ENCODE measurements around the gene EPB41L4B.
"Not testable (repeated sequence)": the region's sequence is repeated elsewhere in the genome, so short reads cannot be mapped to it uniquely, and the experiment has no call there.

EPB41L4B gene

DNA sequence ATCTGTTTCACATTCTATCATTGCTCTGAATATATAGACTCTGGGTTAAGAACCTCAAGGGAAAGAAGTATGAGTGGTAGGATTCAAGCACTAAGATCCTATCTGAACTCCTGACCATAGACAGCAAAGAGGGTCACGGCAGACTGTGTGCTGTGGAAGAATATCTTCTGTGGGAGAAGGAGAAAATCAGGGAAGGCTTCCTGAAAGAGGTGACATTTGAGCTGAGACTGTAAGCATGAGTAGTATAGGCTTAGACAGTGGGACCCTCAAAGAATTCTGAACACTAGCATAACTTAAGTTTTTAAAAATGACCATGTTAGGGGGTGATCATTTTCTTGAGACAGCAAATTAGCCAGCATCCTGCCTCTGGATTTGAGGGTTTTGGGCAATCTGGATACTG lies 157.7 kb downstream of the EPB41L4B start:
- no peak for DNase-seq (ENCODE audit: low spot score)

DNA sequence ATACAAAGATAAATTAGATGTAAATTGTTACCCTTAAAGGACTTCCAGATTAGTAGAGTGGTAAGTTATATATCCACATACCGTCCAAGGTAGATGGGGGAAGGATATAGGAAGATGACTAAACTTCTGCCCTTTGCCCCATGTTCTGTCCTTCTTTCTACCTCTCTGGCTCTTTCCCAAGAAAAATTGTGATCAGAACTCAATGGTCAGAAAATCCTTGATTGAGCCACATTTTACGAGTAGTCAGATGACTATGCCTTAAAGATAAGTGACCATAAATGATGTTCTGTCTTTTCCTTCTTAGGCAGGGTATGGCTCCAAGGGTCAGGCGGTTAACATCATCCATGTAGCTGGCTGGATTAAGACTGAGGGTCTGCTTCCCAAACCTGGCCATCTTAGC lies 158.2 kb downstream of the EPB41L4B start:
- no peak for DNase-seq (ENCODE audit: low spot score)

DNA sequence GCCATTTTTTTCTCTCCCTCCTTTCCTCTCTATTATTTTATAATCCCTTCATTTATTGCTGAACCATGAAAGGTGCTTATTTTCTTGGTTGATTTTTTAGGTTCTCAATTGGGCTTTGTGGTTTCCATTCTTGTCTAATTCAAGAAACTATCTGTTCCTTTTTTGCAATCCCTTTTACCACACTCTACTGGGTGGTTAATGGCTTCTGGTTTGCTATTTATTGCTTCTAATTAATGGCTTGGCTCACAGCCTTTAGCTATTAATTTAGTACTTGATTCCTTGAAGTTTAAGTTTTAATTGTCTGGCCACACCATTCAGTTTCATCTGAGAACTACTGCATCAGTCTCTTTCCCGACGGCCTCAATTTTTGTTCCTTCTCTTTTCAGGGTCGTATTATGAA lies 159.4 kb downstream of the EPB41L4B start:
- no peak for DNase-seq (ENCODE audit: low spot score)

DNA sequence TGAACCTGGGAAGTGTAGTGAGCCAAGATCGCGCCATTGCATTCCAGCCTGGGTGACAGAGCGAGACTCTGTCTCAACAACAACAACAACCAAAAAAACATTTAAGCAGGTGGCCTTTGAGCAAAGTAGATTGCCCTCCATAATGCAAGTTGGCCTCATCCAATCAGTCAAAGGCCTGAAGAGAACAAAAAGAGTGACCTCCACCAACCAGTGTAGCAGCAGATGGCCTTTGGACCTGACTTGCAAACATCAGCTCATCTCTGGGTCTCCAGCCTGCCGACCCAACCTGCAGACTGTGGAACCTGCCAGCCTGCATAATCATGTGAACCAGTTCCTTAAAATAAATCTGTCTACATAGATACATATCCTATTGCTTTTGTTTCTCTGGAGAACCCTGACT lies 161.3 kb downstream of the EPB41L4B start:
- DNase-seq (ENCODE audit: low spot score), result no peak

DNA sequence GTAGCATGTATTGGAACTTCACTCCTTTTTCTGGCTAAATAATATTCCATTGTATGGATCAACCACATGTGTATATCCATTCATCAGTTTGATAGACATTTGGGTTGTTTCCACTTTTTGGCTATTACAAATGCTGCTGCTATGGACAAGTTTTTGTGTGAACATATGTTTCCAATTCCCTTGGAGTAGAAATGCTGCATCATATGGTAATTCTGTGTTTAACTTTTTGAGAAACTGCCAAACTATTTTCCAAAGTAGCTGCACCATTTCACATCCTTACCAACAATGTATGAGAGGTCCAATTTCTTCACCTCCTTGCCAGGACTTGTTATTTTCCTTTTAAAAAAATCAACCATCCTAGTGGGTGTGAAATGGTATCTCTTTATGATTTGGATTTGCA lies 162.2 kb downstream of the EPB41L4B start:
- DNase-seq (ENCODE audit: low spot score), result no peak

DNA sequence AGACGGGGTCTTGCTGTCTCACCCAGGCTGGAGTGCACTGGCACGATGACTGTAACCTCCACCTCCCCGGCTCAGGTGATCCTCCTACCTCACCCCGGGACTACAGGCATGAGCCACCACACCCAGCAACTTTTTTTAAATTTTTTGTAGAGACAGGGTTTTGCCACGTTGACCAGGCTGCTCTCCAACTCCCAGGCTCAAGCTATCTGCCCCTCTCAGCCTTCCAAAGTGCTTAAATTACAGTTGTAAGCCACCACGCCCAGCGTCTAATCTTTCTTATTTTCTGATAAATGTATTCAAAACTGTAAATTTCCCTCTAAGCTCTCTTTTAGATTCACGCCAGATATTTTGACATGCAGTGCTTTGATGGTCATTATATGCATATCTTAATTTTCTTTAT lies 164.2 kb downstream of the EPB41L4B start:
- DNase-seq (ENCODE audit: low spot score), result no peak

DNA sequence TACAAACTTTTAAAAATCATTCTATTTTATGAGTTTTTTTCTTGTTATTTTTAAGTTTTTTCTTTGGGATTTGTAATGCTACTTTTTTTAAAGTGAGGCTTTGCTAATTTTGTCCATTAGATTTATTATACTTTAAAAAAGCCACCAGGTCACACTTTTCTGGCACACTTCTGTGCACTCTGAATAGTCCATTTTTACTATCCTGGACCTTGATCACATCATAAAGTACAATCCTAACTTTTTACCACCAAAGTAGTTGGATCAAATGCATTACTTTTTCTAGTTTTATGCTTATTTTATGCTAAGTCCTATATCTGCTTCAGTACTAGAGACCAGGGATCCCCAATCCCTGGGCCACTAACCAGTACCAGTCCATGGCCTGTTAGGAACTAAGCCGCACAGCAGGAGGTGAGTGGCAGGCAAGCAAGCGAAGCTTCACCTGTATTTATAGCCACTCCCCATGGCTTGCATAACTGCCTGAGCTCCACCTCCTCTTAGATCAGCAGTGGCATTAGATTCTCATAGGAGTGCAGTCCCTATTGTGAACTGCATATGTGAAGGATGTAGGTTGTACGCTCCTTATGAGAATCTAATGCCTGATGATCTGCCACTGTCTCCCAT lies 169.8 kb downstream of the EPB41L4B start:
- DNase-seq (ENCODE audit: low spot score), result no peak

DNA sequence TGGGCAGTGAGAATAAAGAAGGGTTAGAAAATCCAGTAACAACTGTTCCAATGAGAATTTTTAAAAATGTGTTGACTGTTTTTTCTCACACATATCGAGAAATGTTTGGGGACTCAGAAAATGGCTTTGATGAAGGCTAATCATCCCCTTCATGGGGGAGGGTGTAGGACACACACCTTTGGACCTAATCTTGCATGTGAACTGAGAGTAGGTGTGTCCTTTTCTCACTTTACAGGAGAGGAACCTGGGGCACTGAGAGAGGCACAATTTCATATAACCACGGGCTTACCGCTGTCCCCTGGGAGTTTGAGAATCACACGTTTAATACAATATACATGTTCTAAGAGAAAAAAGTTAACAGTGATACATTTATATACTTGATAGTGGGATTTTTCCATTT lies 171.1 kb downstream of the EPB41L4B start:
- no peak for DNase-seq (ENCODE audit: low spot score)

DNA sequence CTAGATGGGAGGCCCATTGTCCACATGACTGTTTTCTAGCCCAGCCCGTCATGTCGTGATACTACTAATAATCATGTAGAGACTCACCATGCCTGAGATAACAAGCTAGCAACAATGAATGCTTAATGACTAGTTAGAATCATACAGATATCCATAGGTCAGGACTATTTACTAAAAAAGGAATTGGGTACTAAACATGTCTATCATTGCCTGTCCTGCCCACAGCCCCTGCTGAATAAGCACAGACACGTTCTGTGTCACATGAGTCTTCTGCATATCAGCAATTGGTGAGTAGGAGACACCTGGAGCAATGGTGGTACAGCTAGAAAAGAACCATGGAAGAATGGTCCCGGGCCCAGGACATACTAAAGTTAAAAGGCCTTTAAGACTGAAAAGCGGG lies 171.8 kb downstream of the EPB41L4B start:
- no peak for DNase-seq (ENCODE audit: low spot score)

DNA sequence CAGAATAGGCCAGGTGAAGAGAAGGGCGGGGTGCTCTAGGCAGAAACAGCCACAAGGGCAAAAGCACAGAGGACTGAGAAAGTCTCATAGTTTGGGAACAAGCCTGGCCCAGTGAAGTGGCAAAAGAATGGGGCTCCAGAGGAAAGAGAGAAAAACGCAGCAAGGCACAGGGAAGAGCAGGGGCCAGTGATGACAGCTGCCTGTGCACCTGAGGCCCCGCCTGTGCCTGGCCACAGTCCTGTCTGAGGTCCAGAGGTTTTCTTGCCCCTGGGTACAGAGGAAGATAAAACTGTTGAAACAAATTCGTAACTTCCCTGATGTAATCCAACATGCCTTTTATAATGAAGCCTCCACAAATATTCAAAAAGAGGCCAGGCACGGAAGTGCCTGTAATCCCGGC lies 175.8 kb downstream of the EPB41L4B start:
- DNase-seq (ENCODE audit: low spot score), result no peak

DNA sequence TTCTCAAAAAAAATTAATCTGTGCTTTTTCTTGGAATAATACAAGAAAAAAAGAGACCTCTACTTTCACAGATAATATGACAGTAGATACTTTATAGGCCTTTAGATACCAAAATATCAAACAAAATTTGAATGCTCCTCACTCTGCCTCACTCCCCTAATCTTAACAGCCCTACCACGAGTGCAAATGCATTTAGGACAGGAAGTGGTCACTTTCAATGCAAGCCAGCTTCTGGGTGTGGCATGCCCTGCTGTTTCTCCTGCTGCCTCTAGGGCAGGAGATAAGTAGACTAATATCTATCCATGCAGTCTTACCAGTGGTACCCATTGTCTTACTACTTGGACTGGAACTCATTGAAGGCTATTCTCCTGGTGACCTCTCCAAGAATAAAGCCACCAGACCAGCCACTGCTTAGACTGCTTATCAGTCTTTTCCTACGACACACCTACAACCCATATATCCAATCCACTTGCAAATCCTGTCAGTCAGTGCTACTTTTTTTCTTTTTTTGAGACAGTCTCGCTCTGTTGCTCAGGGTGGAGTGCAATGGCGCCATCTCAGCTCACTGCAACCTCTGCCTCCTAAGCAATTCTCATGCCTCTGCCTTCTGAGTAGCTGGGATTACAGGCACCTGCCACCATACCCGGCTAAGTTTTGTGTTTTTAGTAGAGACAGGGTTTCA lies 176.8 kb downstream of the EPB41L4B start:
- DNase-seq (ENCODE audit: low spot score), result peak; percentile 45

DNA sequence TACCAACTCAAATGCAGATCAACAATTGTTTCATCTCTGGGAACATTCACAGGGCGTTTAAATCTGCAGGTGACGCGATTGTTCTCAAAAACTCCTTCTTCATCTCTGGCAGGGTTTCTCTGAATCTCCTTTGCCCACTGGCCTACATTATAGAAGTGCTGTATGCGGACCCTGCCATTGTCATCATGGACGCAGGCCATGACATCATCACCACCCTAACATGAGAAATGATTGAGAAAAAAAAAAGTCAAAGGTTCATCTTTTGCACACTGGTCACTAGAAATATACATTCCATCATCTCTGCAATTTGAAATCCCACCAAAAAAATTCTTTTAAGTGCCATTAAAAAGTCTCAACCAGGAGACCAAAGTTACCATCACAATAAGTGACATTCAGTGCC lies 179.5 kb downstream of the EPB41L4B start:
- DNase-seq (ENCODE audit: low spot score), result no peak

DNA sequence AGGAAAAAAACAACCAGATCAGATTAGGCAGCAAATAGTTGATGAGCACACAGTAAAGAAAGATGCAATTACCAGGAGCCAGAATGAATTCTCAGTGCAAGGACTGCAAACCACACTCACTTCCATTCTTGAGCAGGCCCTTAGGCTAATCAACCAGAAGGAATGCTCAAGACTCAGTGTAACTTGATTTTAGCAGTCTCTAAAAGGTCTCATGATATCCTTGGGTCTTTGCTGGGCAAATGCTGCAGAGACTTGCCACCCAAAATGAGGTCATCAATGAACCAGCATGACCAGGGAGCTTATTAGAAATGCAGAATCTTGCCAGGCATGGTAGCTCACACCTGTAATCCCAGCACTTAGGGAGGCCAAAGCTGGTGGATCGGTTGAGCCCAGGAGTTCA lies 181.0 kb downstream of the EPB41L4B start:
- DNase-seq (ENCODE audit: low spot score), result no peak

DNA sequence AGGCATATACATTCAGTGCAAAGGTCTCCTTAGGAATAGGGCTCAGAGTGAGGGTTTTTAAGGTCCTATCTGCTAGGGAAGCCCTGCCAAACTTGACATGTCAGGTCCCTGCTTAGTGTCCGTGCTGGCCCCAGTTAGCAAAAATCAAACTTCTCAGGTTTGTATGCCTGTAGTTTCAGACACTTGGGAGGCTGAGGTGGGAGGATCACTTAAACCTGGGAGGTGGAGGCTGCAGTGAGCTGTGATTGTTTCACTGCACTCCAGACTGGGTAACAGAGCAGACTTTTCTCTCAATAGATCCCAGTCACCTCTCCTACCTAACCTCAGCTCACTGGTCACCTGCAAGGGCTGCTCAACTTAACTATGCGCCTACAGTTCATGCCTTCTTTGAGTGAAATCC lies 182.4 kb downstream of the EPB41L4B start:
- DNase-seq (ENCODE audit: low spot score), result no peak

DNA sequence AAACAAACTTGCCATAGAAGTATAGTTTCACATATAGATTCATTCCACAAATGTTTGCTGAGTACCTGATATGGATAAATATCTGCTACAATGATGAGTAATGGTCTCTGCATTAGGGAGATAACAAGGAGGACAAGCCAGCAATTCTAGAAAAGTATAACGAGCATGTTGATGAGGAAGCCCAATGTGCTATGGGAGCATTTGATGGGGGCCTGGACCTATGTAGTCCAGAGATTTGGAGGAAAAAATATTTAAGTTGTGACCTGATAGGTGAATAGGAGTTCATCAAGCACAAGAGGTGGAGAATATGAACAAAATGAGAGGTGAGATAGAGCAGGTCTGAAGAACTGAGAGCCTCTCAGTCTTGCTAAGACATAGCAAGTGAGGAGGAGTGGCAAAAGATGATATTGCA lies 186.7 kb downstream of the EPB41L4B start:
- DNase-seq (ENCODE audit: low spot score), result no peak

DNA sequence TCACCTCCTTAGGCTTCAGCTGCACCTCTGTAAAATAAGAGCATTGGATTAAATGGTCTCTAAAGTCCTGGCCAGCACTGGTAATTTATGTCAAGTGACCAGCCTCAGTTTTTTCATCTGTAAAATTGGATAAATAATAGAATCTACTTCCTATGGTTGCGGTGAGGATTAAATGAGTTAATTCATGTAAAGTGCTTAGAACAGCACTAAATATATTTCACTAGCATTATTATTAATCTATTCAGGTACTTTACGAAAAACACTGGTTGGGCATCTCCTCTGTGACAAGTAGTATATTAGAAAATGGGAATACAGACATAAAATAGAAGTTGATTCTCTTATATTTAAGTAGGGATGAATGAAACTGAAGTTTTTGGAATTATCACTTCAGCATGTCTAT lies 187.3 kb downstream of the EPB41L4B start:
- DNase-seq (ENCODE audit: low spot score), result no peak

DNA sequence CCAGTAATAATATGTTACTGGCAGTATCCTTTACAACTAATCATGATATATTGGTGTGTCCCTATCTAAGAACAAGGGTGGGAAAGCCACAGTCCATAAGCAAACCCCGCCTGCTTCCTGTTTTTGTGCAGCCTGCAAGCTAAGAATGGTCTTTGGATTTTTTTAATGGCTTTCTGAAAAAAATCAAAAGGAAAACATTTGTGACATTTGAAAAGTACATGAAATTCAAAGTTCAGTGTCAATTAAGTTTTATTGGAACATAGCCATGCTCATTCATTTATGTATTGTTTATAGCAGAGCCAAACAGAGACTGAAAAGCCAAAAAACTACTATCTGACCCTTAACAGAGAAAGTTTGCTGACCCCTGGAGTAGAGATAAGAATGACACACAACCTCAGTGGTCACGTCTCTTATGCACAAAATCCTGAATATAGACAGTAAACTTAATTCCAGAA lies 188.3 kb downstream of the EPB41L4B start:
- no peak for DNase-seq (ENCODE audit: low spot score)

DNA sequence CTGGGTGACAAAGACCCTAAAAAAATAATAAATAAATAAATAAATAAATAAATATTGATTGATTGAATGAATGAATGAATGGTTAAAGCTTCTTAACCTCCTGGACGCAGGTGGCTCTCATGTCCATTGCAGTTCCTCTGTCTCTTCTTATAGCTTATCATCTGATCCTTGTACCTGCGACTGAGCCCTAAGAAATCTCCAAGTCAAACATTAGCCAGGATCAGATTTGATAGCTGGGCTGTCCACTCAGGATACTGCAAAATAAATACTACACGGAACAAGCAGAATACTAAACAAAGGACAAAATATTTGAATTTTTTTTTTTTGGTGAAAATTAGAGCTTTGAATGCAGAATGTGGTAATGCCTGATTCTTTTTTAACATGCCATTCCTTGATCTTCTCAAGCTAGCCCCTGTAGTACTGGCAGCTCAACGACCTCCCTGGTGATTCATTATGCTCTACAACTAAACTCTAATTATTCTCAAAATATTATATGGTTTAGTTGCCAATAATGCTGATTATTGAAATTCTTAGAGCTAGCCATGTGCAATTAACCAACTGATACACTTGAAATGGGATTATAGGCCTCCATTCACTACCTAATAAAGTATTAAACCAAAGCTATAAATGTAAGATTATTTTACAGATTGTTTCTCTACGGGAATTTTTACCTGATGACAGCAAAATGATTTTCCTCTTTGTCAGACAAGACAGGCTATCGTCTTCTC lies 191.2 kb downstream of the EPB41L4B start:
- no peak for DNase-seq (ENCODE audit: low spot score)

DNA sequence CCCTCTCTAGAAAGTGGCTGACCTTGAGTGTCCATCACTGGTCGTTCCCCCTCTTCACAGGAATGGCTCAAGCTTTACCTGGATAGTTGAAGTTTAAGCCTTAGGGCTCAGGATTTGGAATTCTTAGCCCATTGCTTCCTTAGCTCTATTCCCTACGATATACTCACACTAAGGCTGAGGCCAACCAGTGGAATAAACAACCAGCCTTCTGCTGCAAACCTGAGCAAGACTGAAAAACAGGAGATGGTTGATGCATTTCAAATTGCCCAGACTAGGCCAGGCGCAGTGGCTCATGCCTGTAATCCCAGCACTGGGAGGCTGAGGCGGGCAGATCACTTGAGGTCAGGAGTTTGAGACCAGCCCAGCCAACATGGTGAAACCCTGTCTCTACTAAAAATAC lies 194.2 kb downstream of the EPB41L4B start:
- not testable (repeated sequence) for DNase-seq (ENCODE audit: low spot score)

DNA sequence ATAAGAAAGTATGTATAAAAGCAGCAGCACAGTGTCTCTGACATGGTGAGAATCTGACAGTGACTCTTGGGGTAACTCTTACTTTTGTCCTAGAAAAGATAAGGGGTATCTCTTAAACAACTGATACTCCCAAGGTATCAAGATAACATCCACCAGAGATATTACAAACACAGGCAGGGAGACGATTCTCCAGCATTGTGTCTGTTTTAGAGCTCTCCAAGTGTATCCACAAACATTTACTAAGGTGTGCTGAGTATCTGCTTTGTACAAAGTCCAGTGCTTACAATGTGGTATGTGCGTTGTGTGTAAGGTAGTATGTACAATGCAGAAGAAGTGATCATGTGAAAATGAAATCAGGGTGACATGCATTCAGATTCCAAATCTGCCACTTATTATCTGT lies 196.7 kb downstream of the EPB41L4B start:
- no peak for DNase-seq (ENCODE audit: low spot score)

DNA sequence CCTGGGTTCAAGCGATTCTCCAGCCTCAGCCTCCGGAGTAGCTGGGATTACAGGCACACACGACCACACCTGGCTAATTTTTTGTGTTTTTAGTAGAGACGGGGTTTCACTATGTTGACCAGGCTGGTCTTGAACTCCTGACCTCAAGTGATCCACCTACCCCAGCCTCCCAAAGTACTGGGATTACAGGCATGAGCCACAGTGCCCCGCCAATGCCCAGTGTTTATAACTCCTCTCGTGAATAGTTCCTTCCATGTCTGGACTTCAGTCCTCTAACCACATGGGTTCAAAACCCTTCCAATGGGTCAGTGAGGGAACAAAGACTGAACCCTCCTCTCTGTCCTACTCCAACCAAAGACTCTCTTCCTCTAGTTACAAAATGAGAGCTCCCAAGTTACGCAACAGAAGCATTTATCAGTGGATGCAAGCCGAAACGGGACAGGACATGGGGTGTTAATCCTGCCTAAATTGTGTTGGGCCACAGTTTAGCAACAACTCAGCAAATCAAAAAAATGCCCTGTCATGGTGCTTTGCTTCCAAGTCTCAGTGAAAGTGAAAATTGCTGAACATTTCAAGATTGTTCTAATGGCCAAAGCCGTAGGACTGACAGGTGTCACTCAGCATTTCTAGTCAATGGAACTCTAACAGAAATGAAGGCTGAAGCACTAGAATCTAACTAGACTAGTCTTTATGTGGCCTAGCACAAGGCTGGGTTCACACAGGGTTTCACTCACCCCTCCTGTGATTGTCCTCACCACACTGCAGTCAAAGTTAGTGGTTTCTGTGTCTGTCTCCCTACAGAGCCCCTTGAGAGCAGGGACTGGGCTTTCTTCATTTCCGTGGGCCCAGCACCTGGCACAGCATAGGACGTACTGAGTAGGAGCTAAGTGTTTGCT lies 197.9 kb downstream of the EPB41L4B start:
- no peak for DNase-seq (ENCODE audit: low spot score)
